Measurements from ENCODE around the gene IQCE.

IQCE gene

DNA sequence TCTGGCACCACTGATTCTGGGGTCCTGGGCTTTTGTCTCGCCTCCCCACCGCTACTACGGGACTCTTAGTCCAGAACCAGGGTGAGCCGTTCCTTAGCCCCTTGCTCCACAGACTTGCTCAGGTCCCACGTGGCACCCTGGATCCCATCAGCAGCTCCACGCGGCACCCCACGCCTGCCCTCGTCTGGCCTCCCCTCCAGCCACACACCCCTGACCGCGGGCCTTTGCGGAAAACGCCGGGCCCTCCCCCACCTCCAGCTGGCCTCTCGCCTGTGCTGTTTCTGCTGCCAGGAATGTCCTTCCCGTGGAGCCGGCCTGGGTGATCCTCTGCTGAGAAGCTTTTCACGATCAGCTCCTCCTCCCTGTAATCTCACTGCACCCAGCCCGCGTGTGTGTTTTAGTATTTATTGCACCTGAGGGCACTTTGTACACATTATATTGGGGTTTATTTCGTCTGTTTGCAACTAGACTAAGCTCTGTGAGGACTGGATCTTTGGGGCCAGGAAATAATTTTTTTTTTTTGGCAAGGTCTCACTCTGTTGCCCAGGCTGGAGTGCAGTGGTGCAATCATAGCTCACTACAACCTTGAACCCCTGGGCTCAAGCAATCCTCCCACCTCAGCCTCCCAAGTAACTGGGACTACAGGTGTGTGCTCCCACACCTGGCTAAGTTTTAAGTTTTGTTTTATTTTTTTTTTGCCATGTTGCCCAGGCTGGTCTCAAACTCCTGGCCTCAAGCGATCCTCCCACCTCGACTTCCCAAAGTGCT, 62.5 kb downstream of the IQCE start:
- peak; percentile 85 for DNase-seq

DNA sequence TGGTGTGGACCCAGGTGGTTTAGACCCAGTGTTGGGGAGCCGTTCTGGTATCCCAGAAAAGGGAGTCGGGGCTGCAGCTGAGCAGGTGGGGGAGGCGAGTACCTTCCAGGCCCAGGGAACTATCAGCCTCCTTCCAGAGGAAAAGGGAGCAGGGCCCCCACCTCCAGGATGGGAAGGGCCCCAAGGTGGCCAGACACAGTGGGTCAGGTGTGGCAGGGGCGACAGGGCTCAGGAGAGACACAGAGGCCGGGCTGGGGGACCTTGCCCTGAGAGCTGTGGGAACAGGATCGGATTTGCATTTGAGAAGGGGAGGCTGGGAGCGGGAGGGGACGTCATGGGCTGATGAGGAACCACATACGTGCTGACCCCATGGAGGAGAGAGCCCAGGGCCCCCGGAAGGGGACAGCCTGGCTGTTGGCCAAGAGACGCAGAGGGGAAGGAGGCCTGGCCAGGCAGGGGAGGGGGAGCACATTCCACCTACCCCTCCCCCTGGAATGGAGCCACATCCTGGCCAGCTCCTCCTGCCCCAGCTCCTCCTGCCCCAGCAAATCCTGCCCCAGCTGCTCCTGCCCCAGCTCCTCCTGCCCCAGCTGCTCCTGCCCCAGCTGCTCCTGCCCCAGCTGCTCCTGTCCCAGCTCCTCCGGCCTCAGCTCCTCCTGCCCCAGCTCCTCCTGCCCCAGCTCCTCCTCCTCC, 63.3 kb downstream of the IQCE start:
- peak; percentile 90 for DNase-seq

DNA sequence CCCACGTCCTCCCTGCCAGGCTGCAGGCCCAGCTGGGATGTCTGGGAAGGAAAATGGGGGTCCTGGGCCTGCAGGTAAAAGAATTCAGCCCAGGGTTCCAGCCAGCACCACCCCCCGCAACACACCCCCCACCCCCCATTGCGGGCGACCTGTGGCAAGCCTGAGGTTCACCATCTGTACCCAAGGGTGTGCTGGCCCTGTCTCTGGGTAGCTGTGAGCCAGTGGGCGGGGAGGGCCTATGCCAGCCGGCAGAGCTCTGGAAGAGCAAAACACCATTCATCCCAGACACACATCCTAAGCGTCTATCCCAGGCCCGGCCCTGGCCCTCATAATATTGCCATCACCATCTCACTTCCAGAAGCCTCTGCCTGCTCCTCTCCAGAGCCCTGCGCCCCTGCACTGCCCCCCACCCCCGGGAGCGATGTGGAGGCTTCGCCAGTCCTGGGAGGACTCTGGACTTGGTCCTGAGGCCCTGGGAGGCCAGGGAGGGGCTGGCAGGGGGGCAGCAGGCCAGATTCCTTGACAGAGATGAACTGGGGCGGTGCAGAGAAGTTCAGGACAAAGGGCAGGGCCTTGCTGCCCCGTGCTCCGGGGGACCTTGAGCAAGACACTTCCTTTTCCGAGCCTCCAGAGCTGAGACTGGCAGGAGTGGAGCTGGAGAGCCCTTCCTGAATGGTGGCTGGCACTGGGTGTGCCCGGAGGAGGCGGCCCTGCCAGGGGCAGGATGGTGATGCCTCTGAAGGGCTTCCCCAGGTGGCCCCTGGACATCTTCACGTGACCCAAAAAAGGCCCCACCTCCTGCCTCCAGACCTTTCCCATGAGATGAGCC, 64.3 kb downstream of the IQCE start:
- no peak for DNase-seq

DNA sequence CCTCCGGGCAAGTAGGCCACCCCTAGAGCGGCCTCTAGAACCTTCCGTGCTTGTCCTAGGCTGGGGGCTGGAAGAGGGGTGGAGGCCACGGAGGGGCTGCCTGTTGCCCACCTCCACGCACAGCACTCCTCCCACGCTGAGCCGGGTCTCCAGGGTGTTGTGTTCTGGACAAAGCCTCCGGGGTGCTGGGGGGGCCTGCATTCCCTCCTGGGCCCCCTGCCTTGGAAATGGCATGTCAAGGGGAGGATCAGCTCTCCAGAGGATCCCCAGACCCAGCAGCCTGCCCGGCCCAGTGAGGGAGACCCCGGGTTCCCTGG, 64.9 kb downstream of the IQCE start:
- no peak for DNase-seq

DNA sequence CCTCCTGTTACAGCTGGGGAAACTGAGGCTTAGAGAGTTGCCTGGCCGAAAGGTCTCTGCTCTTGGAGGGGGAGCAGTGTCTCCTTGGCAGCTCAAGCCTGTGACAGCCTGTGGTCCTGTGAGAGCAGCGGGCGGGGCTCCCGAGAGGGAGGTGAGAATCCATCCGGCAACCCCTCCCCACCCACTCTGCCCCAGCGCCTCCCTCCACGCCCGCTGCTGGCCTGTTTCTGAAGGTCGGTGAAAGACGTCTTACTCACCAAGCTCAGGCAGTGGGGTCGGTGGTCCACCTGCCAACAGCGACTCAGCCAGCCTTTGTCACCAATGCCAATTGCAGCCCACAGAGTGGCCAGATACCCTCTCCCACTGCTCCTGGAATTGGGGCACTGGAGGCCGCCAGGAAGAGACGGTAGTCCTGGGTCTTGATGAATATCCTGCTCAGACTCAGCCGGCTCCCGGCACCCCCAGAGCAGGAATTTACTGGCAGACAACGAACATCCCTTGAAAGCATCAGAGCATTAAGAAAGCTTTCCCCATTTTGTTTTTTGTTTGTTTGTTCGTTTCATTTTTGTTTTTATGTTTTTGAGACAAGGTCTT, 65.6 kb downstream of the IQCE start:
- no peak for DNase-seq

DNA sequence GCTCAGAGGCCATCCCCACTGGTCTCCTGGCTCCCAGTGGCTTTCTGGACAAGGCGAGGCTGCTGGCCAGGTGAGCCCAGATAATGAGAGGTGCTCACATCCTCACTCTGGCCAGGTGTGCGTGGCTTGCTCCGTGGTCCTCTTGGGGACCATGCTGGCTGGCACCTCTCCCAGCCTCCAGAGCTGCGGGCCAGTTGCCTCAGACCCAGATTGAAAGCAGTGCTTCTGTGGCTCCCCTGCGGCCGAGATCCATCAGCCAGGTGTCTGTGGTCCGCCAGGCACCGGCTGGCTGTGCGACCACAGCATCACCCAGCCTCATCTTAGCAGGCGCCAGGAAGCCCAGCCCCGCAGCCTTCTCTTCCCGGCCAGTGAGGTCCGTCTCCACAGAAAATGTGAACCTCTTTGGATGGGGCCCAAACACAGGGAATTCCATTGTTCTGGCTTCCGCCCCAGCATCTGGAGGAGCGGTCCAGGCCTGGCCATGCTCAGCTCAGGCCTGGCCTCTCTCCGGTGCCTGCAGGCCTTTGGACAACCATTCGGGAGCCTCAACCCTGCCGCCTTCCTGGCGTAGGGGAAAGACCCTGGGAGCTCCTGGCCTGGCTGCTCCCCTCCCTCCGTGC, 67.8 kb downstream of the IQCE start:
- DNase-seq, result peak; percentile 91

DNA sequence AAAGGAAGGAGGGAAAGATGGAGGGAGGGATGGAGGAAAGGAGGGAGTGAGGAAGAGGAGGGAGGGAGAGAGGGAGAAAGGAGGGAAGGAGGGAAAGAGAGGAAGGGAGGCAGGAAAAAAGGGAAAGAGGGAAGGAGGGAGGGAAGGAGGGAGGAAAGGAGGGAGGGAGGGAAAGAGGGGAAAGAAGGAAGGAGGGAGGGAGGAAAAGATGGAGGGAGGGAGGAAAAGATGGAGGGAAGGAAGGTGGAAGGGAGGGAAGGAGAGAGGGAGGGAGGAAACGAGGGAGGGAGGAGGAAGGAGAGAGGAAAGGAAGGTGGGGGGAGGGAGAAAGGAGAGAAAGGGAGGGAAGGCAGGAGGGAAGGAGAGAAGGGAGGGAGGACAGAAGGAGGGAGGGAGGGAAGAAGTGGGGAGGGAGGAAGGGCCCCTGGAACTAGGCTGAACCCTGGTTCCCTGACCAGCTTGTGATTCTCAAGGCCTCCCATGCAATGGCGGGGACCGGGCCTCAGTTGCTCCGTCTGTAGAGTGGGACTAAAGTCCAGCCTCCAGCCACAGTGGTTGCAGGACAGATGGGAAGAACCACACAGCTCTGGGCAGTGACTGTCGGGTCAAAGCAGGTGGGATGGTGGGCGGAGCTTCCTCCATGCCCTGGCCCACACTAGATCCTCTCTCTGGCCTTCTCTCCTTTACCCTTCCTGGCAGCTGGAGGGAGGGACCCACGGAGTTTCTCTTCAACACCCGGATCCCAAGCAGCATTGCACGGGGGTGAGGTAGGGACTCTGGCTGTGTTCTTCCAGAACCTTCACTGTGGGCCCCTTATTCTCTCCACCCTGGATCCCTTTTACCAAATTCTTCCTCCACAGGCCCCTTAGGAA, 68.7 kb downstream of the IQCE start:
- DNase-seq, result no peak

DNA sequence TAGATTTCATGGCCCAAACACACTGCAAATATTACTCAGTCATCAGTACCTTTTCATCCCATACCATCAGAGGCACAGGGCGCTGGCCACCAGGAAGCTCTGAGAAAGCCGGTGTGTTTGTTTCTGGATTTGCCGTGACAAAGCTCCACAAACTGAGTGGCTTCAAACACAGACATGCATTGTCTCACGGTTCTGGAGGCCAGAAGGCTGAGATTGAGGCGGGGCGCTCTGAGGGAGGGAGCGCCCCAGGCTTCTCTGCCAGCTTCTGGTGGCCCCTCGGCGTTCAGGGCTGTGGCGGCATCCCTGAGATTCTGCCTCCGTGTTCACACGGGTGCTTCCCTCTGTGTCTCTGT, 69.3 kb downstream of the IQCE start:
- no peak for DNase-seq

DNA sequence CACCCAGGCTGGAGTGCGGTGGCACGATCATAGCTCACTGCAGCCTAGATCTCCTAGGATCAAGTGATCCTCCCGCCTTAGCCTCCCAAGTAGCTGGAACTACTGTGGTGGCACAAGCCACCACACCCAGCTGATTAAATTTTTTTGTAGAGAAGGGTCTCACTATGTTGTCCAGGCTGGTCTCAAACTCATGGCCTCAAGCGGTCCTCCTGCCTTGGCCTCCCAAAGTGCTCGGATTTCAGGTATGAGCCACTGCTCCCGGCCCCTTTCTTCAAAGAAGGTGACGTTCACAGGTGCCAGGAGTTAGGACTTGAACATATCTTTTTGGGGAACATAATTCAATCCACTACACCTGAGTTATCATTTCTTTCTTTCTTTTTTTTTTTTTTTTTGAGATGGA, 70.1 kb downstream of the IQCE start:
- DNase-seq, result no peak

DNA sequence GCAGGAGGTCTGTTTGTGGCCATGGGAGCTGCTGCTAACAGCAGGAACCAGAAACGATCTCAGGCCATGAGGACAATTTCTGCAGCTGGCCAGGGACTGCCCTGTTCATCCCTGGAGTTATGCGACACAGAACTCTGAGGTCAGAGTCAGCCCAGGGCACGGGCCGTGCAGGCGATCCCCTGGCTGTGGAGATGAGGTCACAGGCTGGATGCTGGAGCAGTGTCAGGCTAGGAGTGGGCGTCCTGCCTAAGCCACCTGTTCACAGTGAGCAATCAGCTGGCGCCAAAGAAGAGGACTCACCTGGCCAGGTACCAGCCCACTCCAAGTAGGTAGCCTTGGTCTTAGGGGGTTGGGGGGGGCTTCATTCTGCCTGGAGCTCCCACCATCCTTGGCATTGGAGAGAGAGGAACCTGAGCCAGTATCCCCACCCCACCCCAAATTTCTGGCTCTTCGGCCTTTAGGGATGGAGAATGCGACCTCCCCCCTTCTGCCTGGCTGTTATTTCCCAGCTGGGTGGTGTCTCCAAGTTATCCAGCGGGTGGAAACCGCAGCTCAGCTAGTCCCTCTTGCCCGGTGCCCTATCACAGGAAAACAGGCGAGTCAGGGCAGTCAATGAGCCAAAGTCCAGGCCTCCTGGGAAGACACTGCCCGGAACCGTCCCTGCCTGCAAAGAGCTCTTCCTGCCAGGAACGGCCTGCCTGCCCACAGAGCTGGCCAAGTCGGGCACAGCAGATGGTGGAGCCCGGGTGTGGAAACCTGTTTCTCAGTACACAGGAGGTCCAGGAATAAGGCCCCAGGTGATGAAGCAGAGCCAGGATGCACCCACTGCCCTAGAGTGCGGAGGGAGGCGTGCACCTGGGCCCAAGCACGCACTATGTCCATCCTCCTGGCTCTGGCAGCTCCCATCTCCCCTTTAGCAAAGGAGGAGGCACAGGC, 71.2 kb downstream of the IQCE start:
- no peak for DNase-seq

DNA sequence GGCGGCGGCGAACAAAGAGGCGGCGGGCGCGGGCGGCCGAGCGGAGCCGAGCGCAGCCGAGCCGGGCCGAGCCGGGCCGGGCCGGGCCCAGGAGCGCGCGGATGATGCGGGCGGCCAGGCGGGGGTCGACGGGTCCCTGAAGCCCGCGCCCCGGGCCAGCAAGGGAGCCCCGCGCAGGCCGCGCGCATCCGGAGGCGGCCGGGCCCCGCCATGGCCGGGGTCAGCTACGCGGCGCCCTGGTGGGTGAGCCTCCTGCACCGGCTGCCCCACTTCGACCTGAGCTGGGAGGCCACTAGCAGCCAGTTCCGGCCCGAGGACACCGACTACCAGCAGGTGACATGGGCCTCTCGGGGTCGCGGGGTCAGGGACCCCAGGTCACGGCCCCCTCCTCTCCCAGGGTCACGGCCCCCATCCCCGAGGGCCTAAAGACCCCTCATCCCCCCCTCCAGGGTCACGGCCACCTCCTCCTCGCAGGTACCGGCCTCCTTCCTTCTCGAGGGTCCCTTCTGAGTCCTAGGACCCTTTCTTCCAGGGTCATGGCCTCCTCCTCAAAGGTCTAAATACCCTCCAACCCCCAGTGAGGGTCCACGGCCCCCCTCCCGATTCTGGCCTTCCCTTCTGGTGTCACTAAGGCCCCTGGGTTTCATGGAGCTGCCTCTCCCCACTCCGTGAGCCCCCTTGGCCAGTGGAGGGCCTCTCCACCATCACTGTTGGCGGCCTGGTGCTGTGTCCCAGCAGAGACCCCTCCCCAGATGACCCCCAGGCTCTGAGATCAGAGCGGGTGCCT, 73.4 kb downstream of the IQCE start, which contains the start of gene TTYH3:
TTYH3 (plus strand) TSS at position 41 of the 787 bp plus-strand sequence; CDS start at position 211, 170 bp downstream.
- DNase-seq, result no peak

DNA sequence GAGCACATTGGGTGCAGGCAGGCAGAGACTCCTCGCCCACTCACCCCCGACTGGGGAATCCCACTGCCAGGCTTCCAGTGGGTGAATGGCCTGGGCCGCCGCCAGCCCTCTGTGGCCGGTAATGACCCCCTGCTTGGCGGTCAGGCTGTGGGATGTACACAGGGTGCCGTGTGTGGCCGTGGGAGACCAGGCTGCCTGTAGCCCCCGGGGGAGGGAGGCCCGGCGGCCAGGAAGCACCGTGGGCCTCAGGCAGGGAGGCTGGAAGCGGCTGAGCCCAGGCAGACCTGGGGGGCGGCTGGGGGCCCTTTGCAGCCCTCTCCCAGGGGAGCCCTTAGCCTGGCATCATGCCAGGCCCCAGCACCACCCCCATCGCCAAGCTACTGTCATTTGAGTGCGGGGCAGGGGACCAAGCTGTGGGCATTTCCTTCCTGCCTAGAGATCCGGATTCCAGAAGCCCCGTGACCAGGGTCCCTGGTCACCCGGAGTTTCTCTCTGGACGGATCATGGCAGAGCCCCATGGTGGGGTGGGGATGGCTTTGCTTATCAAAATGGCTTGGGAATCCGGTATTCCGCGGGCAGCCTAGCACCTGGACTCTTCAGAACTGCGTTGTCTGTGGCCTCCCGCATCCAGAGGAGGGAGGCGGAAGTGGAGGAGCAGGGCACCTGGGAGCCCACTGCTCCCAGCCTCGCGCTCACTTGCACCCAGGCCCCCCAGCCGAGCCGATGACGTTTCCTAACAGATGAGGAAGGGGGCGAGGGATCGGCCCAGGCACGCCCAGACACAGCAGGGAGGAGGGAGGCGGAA, 74.2 kb downstream of the IQCE start:
- no peak for DNase-seq

DNA sequence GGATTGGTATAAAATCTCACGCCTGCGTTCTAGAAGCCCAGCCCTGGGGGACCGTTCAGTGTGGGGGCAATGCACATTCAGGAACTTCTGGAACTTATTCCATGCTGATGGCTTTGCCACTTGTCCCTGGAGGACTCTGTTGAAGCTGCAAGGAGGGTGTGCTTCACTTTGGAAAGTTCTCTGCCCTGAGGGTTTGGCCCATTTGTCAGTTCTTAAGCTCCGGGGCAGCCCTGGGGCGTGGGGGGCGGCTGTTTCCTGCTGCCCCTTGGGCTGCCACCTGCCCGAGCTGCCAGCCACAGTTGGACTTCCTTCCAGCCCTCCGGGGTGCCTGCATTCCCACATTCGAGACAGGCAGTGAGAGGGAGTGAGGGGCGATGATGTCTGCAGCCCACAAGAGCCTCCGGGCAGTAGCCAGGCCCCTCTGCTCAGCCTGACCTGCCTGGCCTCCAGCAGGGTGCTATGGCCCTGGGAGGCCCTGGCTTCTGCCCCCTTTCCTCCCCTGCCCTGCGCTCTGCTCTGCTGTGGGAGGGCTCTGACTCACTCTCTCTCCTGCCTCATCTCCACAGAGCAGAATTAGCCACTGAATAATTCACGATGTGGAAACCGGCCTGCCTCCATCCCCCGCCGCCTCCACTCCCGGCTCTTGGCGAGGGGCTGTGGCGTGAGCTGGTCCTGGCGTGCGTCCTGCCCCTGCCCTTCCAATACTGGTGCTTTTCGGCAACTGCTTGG, 74.9 kb downstream of the IQCE start:
- no peak for DNase-seq

DNA sequence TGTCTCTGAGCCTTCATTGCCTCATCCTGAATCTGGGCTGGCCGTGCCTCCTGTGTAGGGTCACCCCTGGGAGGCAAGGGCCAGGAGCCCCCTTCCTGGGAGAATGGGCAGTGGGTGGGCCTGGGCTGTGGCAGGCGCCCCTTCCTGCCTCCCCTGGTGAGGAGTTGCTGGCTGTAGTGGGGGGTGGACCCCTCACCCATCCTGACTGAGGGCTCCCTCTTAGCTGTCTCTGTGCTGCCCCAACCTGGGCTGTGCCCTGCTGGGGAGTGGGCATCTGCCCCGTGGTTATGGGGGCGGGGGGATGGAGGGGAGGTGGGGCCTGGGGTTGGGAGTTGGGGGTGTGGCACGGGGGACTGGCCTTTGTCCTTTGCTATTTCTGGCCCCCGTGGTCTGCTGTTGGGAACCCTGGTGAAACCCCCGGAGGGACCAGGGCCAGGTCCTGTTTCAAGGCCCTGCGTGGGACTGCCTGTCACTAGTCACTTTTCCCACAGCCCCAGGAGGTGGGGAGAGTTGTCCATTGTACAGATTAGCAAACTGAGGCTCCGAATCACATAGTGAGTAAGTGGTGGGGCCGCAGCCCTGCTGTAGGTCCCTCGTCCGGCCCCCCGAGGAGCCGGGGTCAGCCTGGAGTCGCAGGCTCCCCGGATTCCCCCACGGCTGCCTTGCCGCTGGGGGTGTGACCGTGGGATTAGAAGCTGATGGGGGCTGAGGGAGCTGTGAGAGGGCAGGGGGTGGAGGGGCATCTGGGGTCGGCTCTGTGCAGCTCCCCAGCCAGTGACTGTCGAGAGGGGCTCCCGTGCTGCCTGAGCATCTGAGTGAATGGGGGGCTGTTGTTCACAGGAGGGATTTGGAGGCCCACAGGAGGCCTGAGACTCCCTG, 75.7 kb downstream of the IQCE start:
- no peak for DNase-seq

DNA sequence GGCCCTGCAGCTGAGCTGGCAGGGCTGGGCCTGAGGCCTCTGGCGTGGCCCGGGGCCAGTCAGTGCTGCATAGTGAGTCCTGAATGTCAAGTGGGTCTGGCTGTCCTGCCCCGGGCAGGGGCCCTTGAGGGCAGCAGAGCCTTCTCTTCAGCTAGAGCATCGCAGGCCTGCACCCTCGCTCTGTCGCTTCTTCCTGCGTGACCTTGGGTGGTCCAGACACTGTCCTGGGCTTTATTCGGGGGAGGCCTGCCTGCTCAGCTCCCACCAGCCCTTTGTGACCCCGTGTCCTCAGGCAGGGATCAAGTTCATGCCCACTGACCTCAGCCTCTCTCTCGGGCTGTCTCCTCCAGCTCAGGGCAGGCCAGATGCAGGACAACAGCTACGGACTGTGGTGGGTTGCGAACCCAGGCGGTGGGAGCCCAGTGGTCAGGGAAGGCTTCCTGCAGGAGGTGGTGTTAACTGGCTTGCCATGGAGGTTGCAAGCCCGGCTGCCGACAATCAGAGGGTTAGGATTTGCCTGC, 76.4 kb downstream of the IQCE start:
- no peak for DNase-seq

DNA sequence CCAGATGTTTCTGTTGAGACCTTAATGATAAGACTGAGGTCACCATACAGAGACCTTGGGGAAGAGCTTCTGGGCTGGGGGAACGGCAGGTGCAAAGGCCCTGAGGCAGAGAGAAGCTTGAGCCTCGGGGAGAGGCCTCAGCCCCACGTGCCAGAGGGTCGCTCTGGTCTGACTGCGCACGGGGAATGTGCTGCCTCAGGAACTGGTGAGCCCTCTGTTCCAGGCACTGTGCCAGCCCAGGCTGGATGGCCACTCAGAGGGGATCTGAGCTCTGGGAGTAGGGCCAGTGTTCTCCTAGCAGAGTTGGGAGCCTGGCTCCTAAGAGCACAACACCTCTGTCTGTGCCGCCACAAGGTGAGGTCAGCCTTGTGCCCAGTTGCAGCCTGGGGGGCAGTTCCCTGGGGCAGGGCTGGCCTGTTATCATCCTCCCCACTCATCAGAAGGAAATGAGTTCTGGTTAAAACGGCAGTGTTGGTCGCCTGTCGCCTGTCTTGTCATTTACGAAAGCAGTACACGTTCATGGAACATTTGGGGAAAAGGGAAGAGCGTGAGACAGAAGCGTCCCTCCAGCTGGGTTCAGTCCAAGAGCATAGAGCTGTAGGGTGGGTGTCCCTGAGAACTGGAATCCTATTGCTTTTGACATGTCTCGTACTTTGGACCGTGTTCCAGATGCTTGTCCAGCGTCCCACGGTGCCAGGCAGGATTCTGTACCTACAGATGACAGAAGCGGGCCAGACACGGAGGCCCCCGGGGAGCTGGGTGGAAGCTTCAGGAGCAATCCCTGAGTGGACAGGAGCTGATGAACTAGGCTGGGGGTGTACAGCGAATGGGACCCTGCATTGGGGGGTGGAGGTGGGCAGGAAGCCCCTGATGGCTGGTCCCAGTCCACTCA, 77.3 kb downstream of the IQCE start:
- no peak for DNase-seq
